GM23248 (cell line): ENCODE measurements around the gene OBP2A.

Experiments
- EZH2 ChIP-seq: fragments of 200-600 bp; sonication (generic); IDR thresholded peaks from 2 replicates; pipeline ENCODE4 v1.6.1; 2018; ENCODE audit warnings: antibody characterized with exemption, mild to moderate bottlenecking; ENCODE audit not compliant: insufficient read depth, poor library complexity, severe bottlenecking
- EZH2phosphoT487 ChIP-seq: fragments of 200-600 bp; sonication (generic); IDR thresholded peaks from 2 replicates; pipeline ENCODE4 v1.6.1; 2018; ENCODE audit warnings: antibody characterized with exemption, moderate library complexity, mild to moderate bottlenecking, low read depth; ENCODE audit not compliant: insufficient read depth

- no peak for TF ChIP-seq EZH2phosphoT487
- no peak for TF ChIP-seq EZH2
These were observed 23.0 kb upstream of the OBP2A start for GRCh38 chr9:135522931-135523330.
